ENCODE data around the gene KIF1B. TPM values are rescaled to one million over a fixed set of nuclear protein-coding genes. Genes with fewer than 3 reads are reported as not detected.
A peak's percentile ranks its signal among the peaks of the same experiment; 100 is the strongest.

The KIF1B gene
- total and polyA plus RNA-seq, 10 donors, result 1.6 to 53.5 (median 34.5) TPM

GRCh38 chr1:10209590-10209904, 823 bp upstream of the KIF1B start:
- H3K4me1 ChIP-seq, result peaks cover 6 to 52% (median 32%) of the 10 kb centered on the region in 6 donors
- H3K4me3 ChIP-seq, result peak overlapping the region; percentile 53 to 81 (median 70)
- WGBS, 5 donors, result 6 to 10% (median 7%) methylated on average over 7 to 8 of the region's 8 CpGs
- no peak for TF ChIP-seq CTCF (IDR thresholded peaks at IDR 0.05 in 8 of 11, conservative IDR thresholded peaks at IDR 0.05 in 3 of 11)
- TF ChIP-seq POLR2AphosphoS5 (IDR thresholded peaks at IDR 0.05), result no peak
- no peak for TF ChIP-seq POLR2A (IDR thresholded peaks at IDR 0.05)
- H3K9me3 ChIP-seq, result no peaks in the 10 kb centered on the region
- peak overlapping the region; percentile 87 to 98 (median 95) for H3K27ac ChIP-seq
- intact Hi-C loops (cut with DNase I; ENCODE audit: low total_unique reads), result loop anchor here (10.0 kb wide), 1 partner anchor 135 kb away; no protein-coding TSS in a partner anchor
- no peak for DNase-seq
- no peaks in the 10 kb centered on the region for H3K36me3 ChIP-seq
- H3K27me3 ChIP-seq (replicated peaks in 1 of 7), result peaks cover 0 to 6% (median 0%) of the 10 kb centered on the region in 7 donors

GRCh38 chr1:10210841-10211804, 753 bp downstream of the KIF1B start:
- 4 to 12% (median 6%) methylated on average over 27 to 69 of the region's 69 CpGs for WGBS, 5 donors
- Histone ChIP-seq H3K4me3 (peak overlapping the region; percentile 53 to 81 (median 70)), H3K27me3 (replicated peaks in 1 of 7) (no peaks in the 10 kb centered on the region), H3K36me3 (no peaks in the 10 kb centered on the region), H3K27ac (peak overlapping the region; percentile 87 to 98 (median 95)), H3K4me1 (peaks cover 6 to 62% (median 43%) of the 10 kb centered on the region in 6 donors), H3K9me3 (no peaks in the 10 kb centered on the region)
- peak; percentile 75 to 80 (median 75) for TF ChIP-seq POLR2AphosphoS5 (IDR thresholded peaks at IDR 0.05)
- TF ChIP-seq POLR2A (IDR thresholded peaks at IDR 0.05), result no peak
- intact Hi-C loops (cut with DNase I; ENCODE audit: low total_unique reads), result no loop called here
- DNase-seq, result peak; percentile 84

- Histone ChIP-seq H3K36me3 (no peaks in the 10 kb centered on the region), H3K9me3 (no peaks in the 10 kb centered on the region), H3K4me3 (peak overlapping the region in 7 of 8 donors; percentile 53 to 81 (median 74)), H3K27ac (peak overlapping the region; percentile 87 to 98 (median 95)), H3K27me3 (replicated peaks in 1 of 7) (no peaks in the 10 kb centered on the region), H3K4me1 (peaks cover 6 to 70% (median 49%) of the 10 kb centered on the region in 6 donors)
- 51 to 75% (median 68%) methylated on average over 11 of the region's 11 CpGs for WGBS, 5 donors
- TF ChIP-seq CTCF (IDR thresholded peaks at IDR 0.05 in 8 of 11, conservative IDR thresholded peaks at IDR 0.05 in 3 of 11) (no peak), POLR2AphosphoS5 (IDR thresholded peaks at IDR 0.05) (no peak), POLR2A (IDR thresholded peaks at IDR 0.05) (no peak)
- DNase-seq, result peak; percentile 47
- intact Hi-C loops (cut with DNase I; ENCODE audit: low total_unique reads), result no loop called here
Measured at GRCh38 chr1:10211805-10212410, 1.5 kb downstream of the KIF1B start.

- Histone ChIP-seq H3K27me3 (replicated peaks in 1 of 7) (no peaks in the 10 kb centered on the region), H3K4me3 (peak overlapping the region in 2 of 8 donors; percentile 63 to 81), H3K36me3 (no peaks in the 10 kb centered on the region), H3K9me3 (no peaks in the 10 kb centered on the region), H3K4me1 (peaks cover 6 to 76% (median 53%) of the 10 kb centered on the region in 6 donors), H3K27ac (peak overlapping the region in 6 of 8 donors; percentile 94 to 98 (median 95))
- 83 to 97% (median 89%) methylated on average over 1 of the region's 1 CpG for WGBS, 5 donors
- TF ChIP-seq POLR2AphosphoS5 (IDR thresholded peaks at IDR 0.05) (no peak), POLR2A (IDR thresholded peaks at IDR 0.05) (no peak), CTCF (IDR thresholded peaks at IDR 0.05 in 8 of 11, conservative IDR thresholded peaks at IDR 0.05 in 3 of 11) (no peak)
- no peak for DNase-seq
- intact Hi-C loops (cut with DNase I; ENCODE audit: low total_unique reads), result no loop called here
Measured at GRCh38 chr1:10212476-10212875, 2.1 kb downstream of the KIF1B start.
